IPS-18a (cell line): ENCODE measurements around the gene THSD7A.

Source experiments
- H3K27ac ChIP-seq: one replicate; pipeline ENCODE4 v1.5.1; 2013; ENCODE audit warnings: low read length
- H3K27me3 ChIP-seq: one replicate; pipeline ENCODE4 v1.6.1; 2013; ENCODE audit warnings: mild to moderate bottlenecking, low read length; ENCODE audit not compliant: control insufficient read depth, insufficient read depth
- H3K36me3 ChIP-seq: one replicate; pipeline ENCODE4 v1.6.1; 2013; ENCODE audit warnings: low read depth, low read length; ENCODE audit not compliant: control insufficient read depth
- H3K4me1 ChIP-seq: one replicate; pipeline ENCODE4 v1.6.1; 2013; ENCODE audit warnings: low read depth, low read length; ENCODE audit not compliant: control insufficient read depth
- H3K4me3 ChIP-seq: one replicate; pipeline ENCODE4 v1.5.1; 2013; ENCODE audit warnings: low read length
- H3K9ac ChIP-seq: one replicate; pipeline ENCODE4 v1.6.1; 2013; ENCODE audit warnings: mild to moderate bottlenecking, low read length, moderate library complexity
- H3K9me3 ChIP-seq: one replicate; pipeline ENCODE4 v1.6.1; 2013; ENCODE audit warnings: low read depth, low read length; ENCODE audit not compliant: control insufficient read depth

THSD7A gene

GRCh38 chr7:11416641-11417458 lies 415.1 kb downstream of the THSD7A start:
- Histone ChIP-seq H3K9me3 (peaks cover 12% of the 10 kb centered on the region), H3K27me3 (no peaks in the 10 kb centered on the region), H3K4me1 (peaks cover 8% of the 10 kb centered on the region), H3K4me3 (no peak overlapping the region), H3K27ac (no peak overlapping the region), H3K36me3 (no peaks in the 10 kb centered on the region), H3K9ac (no peak overlapping the region)

- peaks cover 8% of the 10 kb centered on the region for H3K4me1 ChIP-seq
- H3K27ac ChIP-seq, result no peak overlapping the region
These were observed 416.9 kb downstream of the THSD7A start for GRCh38 chr7:11415101-11415500.

GRCh38 chr7:11413901-11414300 lies 418.1 kb downstream of the THSD7A start:
- H3K4me1 ChIP-seq, result peaks cover 8% of the 10 kb centered on the region
- H3K36me3 ChIP-seq, result no peaks in the 10 kb centered on the region
- no peak overlapping the region for H3K4me3 ChIP-seq
- no peak overlapping the region for H3K27ac ChIP-seq
- H3K27me3 ChIP-seq, result no peaks in the 10 kb centered on the region
- H3K9ac ChIP-seq, result no peak overlapping the region
- H3K9me3 ChIP-seq, result peaks cover 6% of the 10 kb centered on the region

More at GRCh38 chr7:11415101-11415500, 416.9 kb downstream of the THSD7A start:
- Histone ChIP-seq H3K27me3 (no peaks in the 10 kb centered on the region), H3K36me3 (no peaks in the 10 kb centered on the region), H3K9ac (no peak overlapping the region), H3K9me3 (peaks cover 10% of the 10 kb centered on the region), H3K4me3 (no peak overlapping the region)

GRCh38 chr7:11412036-11412435 lies 420.0 kb downstream of the THSD7A start:
- Histone ChIP-seq H3K4me3 (no peak overlapping the region), H3K9me3 (peaks cover 6% of the 10 kb centered on the region), H3K36me3 (no peaks in the 10 kb centered on the region), H3K9ac (no peak overlapping the region), H3K4me1 (peaks cover 6% of the 10 kb centered on the region), H3K27ac (no peak overlapping the region), H3K27me3 (no peaks in the 10 kb centered on the region)

GRCh38 chr7:11410656-11411644 lies 421.0 kb downstream of the THSD7A start:
- no peaks in the 10 kb centered on the region for H3K27me3 ChIP-seq
- no peak overlapping the region for H3K27ac ChIP-seq
- no peaks in the 10 kb centered on the region for H3K36me3 ChIP-seq
- peaks cover 4% of the 10 kb centered on the region for H3K4me1 ChIP-seq
- no peak overlapping the region for H3K9ac ChIP-seq
- peaks cover 6% of the 10 kb centered on the region for H3K9me3 ChIP-seq
- no peak overlapping the region for H3K4me3 ChIP-seq

GRCh38 chr7:11404355-11404754 lies 427.6 kb downstream of the THSD7A start:
- Histone ChIP-seq H3K36me3 (no peaks in the 10 kb centered on the region), H3K27me3 (no peaks in the 10 kb centered on the region), H3K4me3 (no peak overlapping the region), H3K27ac (no peak overlapping the region), H3K9ac (no peak overlapping the region), H3K9me3 (no peaks in the 10 kb centered on the region), H3K4me1 (no peaks in the 10 kb centered on the region)

- Histone ChIP-seq H3K4me3 (no peak overlapping the region), H3K27ac (no peak overlapping the region), H3K9me3 (no peaks in the 10 kb centered on the region), H3K27me3 (no peaks in the 10 kb centered on the region), H3K36me3 (no peaks in the 10 kb centered on the region), H3K9ac (no peak overlapping the region), H3K4me1 (no peaks in the 10 kb centered on the region)
These were observed 428.2 kb downstream of the THSD7A start for GRCh38 chr7:11403781-11404180.

GRCh38 chr7:11394438-11394837 lies 437.6 kb downstream of the THSD7A start:
- no peaks in the 10 kb centered on the region for H3K9me3 ChIP-seq
- H3K9ac ChIP-seq, result no peak overlapping the region
- H3K4me3 ChIP-seq, result no peak overlapping the region
- no peaks in the 10 kb centered on the region for H3K4me1 ChIP-seq
- H3K36me3 ChIP-seq, result no peaks in the 10 kb centered on the region
- no peak overlapping the region for H3K27ac ChIP-seq
- no peaks in the 10 kb centered on the region for H3K27me3 ChIP-seq

GRCh38 chr7:11379641-11380040 lies 452.4 kb downstream of the THSD7A start:
- H3K9ac ChIP-seq, result no peak overlapping the region
- no peak overlapping the region for H3K4me3 ChIP-seq
- H3K27me3 ChIP-seq, result no peaks in the 10 kb centered on the region

GRCh38 chr7:11376529-11376928 lies 455.5 kb downstream of the THSD7A start:
- Histone ChIP-seq H3K4me3 (no peak overlapping the region), H3K9ac (no peak overlapping the region), H3K27me3 (no peaks in the 10 kb centered on the region), H3K9me3 (no peaks in the 10 kb centered on the region), H3K4me1 (no peaks in the 10 kb centered on the region), H3K36me3 (no peaks in the 10 kb centered on the region), H3K27ac (no peak overlapping the region)

More at GRCh38 chr7:11379641-11380040, 452.4 kb downstream of the THSD7A start:
- H3K9me3 ChIP-seq, result no peaks in the 10 kb centered on the region
- H3K4me1 ChIP-seq, result no peaks in the 10 kb centered on the region
- no peaks in the 10 kb centered on the region for H3K36me3 ChIP-seq
- H3K27ac ChIP-seq, result no peak overlapping the region

GRCh38 chr7:11374629-11375028 lies 457.4 kb downstream of the THSD7A start:
- Histone ChIP-seq H3K27ac (no peak overlapping the region), H3K9me3 (no peaks in the 10 kb centered on the region), H3K4me3 (no peak overlapping the region), H3K27me3 (no peaks in the 10 kb centered on the region), H3K4me1 (no peaks in the 10 kb centered on the region), H3K9ac (no peak overlapping the region), H3K36me3 (no peaks in the 10 kb centered on the region)
